HepG2 (cell line): Measurements from ENCODE around the gene COASY. TPM values are rescaled to one million over a fixed set of nuclear protein-coding genes. Genes with fewer than 3 reads are reported as not detected.

Experiments used
- AHR ChIP-seq: IDR thresholded peaks from 2 replicates; pipeline ENCODE4 v1.6.1; 2018; ENCODE audit warnings: missing genetic modification reagents, missing compliant biosample characterization
- CBX1 ChIP-seq: IDR thresholded peaks from one replicate; pipeline ENCODE4 v1.6.1; 2016; ENCODE audit warnings: antibody characterized with exemption, low read depth
- CC2D1A ChIP-seq: sonication (generic); formaldehyde crosslinking; IDR thresholded peaks from 2 replicates; pipeline ENCODE4 v1.8.1; 2023; ENCODE audit warnings: mild to moderate bottlenecking, missing genetic modification reagents
- ELF4 ChIP-seq: sonication (generic); formaldehyde crosslinking; IDR thresholded peaks from 2 replicates; pipeline ENCODE4 v1.5.0; 2020; ENCODE audit warnings: missing genetic modification reagents, mild to moderate bottlenecking, moderate library complexity, borderline replicate concordance
- KDM3A ChIP-seq: IDR thresholded peaks from 2 replicates; pipeline ENCODE4 v1.6.1; 2018; ENCODE audit warnings: low read depth, missing compliant biosample characterization
- NR1H2 ChIP-seq: sonication (generic); formaldehyde crosslinking; IDR thresholded peaks from 2 replicates; pipeline ENCODE4 v1.8.1; 2022; ENCODE audit warnings: low read depth, missing genetic modification reagents, borderline replicate concordance
- ZNF260 ChIP-seq: sonication (generic); formaldehyde crosslinking; IDR thresholded peaks from 2 replicates; pipeline ENCODE4 v1.4.0; 2020; ENCODE audit warnings: missing genetic modification reagents, low read depth, mild to moderate bottlenecking, borderline replicate concordance
- ZNF33A ChIP-seq: sonication (generic); formaldehyde crosslinking; IDR thresholded peaks from 2 replicates; pipeline ENCODE4 v1.5.1; 2020; ENCODE audit warnings: missing genetic modification reagents, mild to moderate bottlenecking, moderate library complexity, borderline replicate concordance
- ZSCAN9 ChIP-seq: IDR thresholded peaks from 2 replicates; pipeline ENCODE4 v1.6.1; 2016; ENCODE audit warnings: borderline replicate concordance
- polyA plus RNA-seq, 8 experiments: library from polyadenylated mRNA; depleted of rRNA in 3 of 8; stranded (reverse) in 7 of 8; unstranded in 1 of 8; fragments of >200 nt; fragmentation: Illumina TruSeq in 4 of 8; extraction: Trizol in 4 of 8; gene quantifications; 2 replicates each; pipeline versions ENCODE4 v1.2.1 to v1.2.3, GENCODE V29; 2011 to 2016; ENCODE audit warnings: low read depth in 4 of 8, missing spikeins in 1 of 8, mixed read lengths in 1 of 8; ENCODE audit not compliant: insufficient read depth in 1 of 8
- total RNA-seq, 5 experiments: library from RNA; depleted of rRNA; stranded (reverse); fragments of >200 nt; fragmentation: Illumina TruSeq; extraction: Trizol; gene quantifications; 2 replicates each; pipeline ENCODE4 v1.2.3, GENCODE V29; 2016; ENCODE audit warnings: low read depth in 1 of 5
- TF ChIP-seq, protein P1 (sequence below): sonication (generic); formaldehyde crosslinking; IDR thresholded peaks from 2 replicates; pipeline ENCODE4 v1.5.1; 2020; ENCODE audit warnings: mild to moderate bottlenecking, missing genetic modification reagents, borderline replicate concordance
- TF ChIP-seq, protein P2 (sequence below): sonication (generic); IDR thresholded peaks from 2 replicates; pipeline ENCODE4 v1.6.1; 2016; ENCODE audit warnings: low read depth, borderline replicate concordance
- TF ChIP-seq, protein P3 (sequence below): sonication (generic); formaldehyde crosslinking; IDR thresholded peaks from 2 replicates; pipeline ENCODE4 v1.4.0; 2020; ENCODE audit warnings: missing genetic modification reagents, borderline replicate concordance
- TF ChIP-seq, protein P4 (sequence below): sonication (generic); formaldehyde crosslinking; IDR thresholded peaks from 2 replicates; pipeline ENCODE4 v1.5.0; 2020; ENCODE audit warnings: missing genetic modification reagents
- TF ChIP-seq, protein P5 (sequence below): sonication (generic); formaldehyde crosslinking; IDR thresholded peaks from 2 replicates; pipeline ENCODE4 v1.4.0; 2020; ENCODE audit warnings: mild to moderate bottlenecking, missing genetic modification reagents

The COASY gene
- total and polyA plus RNA-seq, 2 of the 13 experiments (the other 11 are each of a cell fraction or from before 2014, with no cell fraction given) = 90.7 to 125 TPM

DNA sequence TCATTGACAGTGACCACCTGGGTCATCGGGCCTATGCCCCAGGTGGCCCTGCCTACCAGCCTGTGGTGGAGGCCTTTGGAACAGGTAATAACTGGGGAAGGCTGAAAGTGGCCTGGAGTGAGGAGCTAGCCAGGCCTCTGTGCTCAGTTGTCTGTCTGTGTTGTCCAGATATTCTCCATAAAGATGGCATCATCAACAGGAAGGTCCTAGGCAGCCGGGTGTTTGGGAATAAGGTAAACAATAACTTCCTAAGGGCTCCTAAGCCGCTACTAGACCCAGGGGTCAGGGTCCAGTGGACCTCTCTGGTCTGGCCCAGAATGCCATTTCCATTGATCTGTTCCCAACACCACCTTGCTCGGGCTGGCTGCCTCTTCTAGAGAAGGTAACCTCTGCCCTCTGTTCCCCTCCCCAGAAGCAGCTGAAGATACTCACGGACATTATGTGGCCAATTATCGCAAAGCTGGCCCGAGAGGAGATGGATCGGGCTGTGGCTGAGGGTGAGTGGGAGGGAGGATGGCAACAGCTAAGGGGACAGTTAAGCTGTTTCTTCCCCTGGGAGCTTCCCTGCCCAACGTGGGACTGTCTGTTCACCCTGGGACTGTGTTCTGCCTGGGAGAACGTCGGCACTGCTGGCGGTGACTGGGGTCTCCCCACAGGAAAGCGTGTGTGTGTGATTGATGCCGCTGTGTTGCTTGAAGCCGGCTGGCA, 3.0 kb downstream of the COASY start (continued):
- TF ChIP-seq, protein P1, sequence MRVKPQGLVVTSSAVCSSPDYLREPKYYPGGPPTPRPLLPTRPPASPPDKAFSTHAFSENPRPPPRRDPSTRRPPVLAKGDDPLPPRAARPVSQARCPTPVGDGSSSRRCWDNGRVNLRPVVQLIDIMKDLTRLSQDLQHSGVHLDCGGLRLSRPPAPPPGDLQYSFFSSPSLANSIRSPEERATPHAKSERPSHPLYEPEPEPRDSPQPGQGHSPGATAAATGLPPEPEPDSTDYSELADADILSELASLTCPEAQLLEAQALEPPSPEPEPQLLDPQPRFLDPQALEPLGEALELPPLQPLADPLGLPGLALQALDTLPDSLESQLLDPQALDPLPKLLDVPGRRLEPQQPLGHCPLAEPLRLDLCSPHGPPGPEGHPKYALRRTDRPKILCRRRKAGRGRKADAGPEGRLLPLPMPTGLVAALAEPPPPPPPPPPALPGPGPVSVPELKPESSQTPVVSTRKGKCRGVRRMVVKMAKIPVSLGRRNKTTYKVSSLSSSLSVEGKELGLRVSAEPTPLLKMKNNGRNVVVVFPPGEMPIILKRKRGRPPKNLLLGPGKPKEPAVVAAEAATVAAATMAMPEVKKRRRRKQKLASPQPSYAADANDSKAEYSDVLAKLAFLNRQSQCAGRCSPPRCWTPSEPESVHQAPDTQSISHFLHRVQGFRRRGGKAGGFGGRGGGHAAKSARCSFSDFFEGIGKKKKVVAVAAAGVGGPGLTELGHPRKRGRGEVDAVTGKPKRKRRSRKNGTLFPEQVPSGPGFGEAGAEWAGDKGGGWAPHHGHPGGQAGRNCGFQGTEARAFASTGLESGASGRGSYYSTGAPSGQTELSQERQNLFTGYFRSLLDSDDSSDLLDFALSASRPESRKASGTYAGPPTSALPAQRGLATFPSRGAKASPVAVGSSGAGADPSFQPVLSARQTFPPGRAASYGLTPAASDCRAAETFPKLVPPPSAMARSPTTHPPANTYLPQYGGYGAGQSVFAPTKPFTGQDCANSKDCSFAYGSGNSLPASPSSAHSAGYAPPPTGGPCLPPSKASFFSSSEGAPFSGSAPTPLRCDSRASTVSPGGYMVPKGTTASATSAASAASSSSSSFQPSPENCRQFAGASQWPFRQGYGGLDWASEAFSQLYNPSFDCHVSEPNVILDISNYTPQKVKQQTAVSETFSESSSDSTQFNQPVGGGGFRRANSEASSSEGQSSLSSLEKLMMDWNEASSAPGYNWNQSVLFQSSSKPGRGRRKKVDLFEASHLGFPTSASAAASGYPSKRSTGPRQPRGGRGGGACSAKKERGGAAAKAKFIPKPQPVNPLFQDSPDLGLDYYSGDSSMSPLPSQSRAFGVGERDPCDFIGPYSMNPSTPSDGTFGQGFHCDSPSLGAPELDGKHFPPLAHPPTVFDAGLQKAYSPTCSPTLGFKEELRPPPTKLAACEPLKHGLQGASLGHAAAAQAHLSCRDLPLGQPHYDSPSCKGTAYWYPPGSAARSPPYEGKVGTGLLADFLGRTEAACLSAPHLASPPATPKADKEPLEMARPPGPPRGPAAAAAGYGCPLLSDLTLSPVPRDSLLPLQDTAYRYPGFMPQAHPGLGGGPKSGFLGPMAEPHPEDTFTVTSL = peak; percentile 65; the same call in 1 of the 2 replicates
- TF ChIP-seq ELF4 (CRISPR knock-in tag) (no peak), AHR (CRISPR knock-in tag) (no peak), ZSCAN9 (0 out of 2 replicates have a peak, but pooled peaks have one; percentile 40), ZNF260 (CRISPR knock-in tag) (no peak), CBX1 (no peak), ZNF33A (CRISPR knock-in tag) (no peak), NR1H2 (no peak), CC2D1A (CRISPR knock-in tag) (no peak), KDM3A (CRISPR knock-in tag) (0 out of 2 replicates have a peak, but pooled peaks have one; percentile 43)
- TF ChIP-seq, protein P2, sequence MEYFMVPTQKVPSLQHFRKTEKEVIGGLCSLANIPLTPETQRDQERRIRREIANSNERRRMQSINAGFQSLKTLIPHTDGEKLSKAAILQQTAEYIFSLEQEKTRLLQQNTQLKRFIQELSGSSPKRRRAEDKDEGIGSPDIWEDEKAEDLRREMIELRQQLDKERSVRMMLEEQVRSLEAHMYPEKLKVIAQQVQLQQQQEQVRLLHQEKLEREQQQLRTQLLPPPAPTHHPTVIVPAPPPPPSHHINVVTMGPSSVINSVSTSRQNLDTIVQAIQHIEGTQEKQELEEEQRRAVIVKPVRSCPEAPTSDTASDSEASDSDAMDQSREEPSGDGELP = peak; percentile 7; the same call in 1 of the 2 replicates
- TF ChIP-seq, protein P3, sequence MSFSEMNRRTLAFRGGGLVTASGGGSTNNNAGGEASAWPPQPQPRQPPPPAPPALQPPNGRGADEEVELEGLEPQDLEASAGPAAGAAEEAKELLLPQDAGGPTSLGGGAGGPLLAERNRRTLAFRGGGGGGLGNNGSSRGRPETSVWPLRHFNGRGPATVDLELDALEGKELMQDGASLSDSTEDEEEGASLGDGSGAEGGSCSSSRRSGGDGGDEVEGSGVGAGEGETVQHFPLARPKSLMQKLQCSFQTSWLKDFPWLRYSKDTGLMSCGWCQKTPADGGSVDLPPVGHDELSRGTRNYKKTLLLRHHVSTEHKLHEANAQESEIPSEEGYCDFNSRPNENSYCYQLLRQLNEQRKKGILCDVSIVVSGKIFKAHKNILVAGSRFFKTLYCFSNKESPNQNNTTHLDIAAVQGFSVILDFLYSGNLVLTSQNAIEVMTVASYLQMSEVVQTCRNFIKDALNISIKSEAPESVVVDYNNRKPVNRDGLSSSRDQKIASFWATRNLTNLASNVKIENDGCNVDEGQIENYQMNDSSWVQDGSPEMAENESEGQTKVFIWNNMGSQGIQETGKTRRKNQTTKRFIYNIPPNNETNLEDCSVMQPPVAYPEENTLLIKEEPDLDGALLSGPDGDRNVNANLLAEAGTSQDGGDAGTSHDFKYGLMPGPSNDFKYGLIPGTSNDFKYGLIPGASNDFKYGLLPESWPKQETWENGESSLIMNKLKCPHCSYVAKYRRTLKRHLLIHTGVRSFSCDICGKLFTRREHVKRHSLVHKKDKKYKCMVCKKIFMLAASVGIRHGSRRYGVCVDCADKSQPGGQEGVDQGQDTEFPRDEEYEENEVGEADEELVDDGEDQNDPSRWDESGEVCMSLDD (CRISPR knock-in tag) = no peak
- TF ChIP-seq, protein P4, sequence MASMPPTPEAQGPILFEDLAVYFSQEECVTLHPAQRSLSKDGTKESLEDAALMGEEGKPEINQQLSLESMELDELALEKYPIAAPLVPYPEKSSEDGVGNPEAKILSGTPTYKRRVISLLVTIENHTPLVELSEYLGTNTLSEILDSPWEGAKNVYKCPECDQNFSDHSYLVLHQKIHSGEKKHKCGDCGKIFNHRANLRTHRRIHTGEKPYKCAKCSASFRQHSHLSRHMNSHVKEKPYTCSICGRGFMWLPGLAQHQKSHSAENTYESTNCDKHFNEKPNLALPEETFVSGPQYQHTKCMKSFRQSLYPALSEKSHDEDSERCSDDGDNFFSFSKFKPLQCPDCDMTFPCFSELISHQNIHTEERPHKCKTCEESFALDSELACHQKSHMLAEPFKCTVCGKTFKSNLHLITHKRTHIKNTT (CRISPR knock-in tag) = no peak
- TF ChIP-seq, protein P5, sequence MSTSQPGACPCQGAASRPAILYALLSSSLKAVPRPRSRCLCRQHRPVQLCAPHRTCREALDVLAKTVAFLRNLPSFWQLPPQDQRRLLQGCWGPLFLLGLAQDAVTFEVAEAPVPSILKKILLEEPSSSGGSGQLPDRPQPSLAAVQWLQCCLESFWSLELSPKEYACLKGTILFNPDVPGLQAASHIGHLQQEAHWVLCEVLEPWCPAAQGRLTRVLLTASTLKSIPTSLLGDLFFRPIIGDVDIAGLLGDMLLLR = peak; percentile 24; the same call in 1 of the 2 replicates
